CD1c-positive myeloid dendritic cell (primary cell): ENCODE data around the gene TMEM100.
A peak's percentile ranks its signal among the peaks of the same experiment; 100 is the strongest.

Experiments
- DNase-seq: peaks from one replicate; pipeline ENCODE4 v3.0.0-alpha.2; 2016; ENCODE audit errors: extremely low spot score

Gene TMEM100

DNA sequence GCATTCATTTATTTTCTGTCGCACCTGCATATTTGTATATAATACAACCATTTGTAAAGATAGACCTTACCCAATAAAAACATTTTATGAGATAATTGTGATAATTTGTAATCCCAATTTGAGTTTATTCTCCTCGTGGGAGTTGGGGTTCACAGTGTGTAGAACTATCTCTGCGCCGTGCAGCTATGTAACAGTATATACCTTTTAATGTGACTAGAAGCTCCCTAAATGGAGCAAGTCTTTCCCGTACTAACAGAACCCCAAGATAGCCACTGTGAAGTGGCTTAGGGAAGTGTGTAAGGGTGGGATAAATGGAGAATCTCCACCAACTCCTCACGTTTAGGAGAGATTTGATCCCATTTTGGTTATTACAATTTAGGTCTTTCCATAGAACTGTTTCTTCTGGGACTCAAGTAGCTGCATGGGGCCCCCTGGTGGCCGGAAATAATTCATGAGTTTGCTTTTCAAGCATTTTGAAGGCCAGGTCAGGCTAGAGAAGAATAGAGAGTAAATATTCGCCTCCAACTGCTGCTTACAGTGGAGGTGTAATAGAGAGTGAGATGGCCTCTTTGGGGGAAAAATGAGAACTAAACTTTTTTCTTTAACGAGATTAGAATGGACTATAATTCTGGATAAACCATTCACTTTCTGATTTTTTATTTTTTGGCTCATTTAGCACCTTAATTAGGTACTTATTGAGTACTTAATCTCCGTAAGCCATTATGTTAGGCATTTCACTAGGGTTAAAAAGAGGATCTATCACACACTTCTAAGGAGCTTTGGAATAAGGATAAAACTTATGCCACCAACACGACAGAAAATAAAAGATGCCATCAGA lies 4.5 kb downstream of the TMEM100 start:
- DNase-seq, result peak; percentile 80

DNA sequence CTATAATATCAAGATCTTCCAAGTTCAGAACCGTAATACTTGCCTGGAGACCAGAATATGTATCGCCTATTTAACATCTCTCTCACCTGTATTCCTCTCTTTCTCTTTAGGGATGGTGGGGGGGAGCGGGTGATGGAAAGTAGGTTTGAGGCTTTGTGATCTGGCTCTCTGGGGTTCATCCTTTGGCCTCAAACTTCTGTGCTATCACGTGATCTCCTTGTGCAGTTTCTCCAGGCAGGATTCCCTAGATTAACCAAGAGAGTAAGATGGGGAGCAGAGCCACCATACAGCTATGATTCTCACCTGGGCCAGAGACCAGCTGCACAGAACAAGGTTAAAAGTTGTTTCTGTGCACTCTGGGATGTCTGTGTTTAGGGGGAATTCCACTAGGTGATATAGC lies 5.2 kb downstream of the TMEM100 start:
- DNase-seq, result no peak

GRCh38 chr17:55710829-55711496 lies 11.7 kb downstream of the TMEM100 start:
- DNase-seq, result no peak

GRCh38 chr17:55710410-55710809 lies 12.3 kb downstream of the TMEM100 start:
- no peak for DNase-seq

DNA sequence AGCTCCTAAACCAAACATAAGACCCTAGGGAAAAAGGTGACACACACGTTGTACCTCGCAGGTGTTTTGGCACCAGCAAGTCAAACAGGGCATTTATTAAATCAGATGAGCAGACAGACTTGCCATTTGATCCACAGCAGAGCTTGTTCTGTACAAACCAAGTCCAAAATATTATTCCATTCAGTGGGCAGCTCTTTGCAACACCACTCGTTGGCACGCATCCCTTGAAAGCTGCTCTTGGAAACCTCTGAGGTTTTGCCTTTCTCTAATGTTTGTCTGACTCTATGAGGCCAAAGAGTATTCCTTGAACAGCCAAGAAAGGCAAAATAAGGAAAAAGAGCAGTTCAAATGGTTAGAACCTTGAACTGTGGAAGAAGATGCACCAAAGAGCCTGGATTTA lies 12.7 kb downstream of the TMEM100 start:
- DNase-seq, result no peak

GRCh38 chr17:55709440-55709839 lies 13.2 kb downstream of the TMEM100 start:
- no peak for DNase-seq

DNA sequence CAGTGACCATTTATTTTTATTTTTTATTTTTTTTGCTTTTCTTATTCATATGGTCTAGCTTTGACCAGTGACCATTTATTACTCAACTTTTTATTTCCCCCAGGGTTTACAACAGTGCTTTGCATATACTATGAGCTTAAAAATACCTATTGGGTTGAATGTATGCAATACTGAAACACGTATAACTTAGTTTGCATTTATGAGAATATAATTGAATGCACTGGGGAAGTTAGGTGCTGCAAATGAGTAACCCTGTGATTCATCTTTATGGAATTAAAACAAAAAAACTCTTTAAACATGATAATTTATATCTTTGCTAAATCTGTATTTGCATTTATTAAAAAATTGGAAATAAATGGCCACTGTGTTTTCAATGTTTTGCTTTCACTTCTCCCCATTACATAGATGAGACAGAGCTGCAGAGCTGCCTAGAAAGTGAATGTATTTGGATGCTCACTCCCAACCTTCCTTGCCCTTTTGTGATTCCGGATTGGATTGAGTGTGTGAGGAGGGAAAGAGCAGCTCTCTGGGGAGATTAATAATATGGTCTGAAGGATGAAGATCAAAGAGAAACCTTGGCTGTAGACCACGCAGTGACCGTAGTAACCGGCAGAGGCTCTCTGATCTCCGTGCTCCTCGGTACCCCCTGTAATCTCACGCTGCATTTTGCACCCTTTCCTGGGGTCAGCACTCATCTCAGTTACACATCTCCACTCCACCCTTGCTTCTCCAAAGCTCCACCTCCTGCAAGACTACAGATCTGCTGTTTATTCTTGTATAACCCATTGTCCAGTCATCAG lies 14.3 kb downstream of the TMEM100 start:
- DNase-seq, result no peak

DNA sequence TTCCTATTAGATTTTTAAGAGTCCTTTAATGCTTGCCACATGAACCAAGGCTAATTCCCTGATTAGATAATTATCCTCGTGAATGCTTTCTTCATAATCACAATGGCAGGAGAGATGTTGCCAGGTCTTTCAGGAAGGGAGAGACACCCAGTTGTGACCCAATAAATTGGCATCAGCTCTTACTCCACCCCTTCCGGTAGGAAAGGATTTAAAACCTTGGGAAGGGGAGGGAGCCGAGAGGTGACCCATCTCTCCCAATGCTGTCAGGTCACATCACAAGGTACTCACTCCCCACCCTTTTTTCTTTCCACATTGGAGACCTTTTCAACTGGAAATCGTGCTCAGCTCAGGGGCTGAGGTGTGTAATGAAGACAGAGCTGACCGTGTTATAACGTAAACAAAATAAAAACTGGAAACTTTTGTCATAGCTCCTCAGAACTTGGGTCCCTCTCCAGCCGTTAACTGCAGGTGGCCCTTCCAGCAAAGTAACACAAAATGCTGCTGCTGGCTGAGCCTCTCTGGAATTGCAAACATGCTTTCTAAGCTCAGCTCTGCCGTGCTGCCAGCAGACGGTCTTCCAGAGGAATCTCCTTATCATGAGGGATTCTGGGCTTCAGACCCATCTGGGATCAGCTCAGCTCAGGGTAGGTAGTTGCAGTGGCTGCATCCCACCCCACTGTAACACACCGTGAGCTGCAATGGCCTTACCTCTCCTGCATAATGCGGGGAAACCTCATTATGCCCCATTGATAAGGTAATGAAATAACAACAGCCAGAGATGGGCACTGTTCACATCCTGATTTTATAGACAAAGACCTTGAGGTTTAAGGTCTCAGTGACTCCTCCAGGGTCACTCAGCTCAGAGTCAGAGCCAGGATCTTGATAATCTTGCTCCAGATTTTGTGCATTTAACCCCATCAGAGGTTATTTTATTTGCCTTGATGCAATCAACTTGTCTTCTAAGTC lies 15.6 kb downstream of the TMEM100 start:
- DNase-seq, result no peak

GRCh38 chr17:55705847-55706246 lies 16.8 kb downstream of the TMEM100 start:
- DNase-seq, result no peak

DNA sequence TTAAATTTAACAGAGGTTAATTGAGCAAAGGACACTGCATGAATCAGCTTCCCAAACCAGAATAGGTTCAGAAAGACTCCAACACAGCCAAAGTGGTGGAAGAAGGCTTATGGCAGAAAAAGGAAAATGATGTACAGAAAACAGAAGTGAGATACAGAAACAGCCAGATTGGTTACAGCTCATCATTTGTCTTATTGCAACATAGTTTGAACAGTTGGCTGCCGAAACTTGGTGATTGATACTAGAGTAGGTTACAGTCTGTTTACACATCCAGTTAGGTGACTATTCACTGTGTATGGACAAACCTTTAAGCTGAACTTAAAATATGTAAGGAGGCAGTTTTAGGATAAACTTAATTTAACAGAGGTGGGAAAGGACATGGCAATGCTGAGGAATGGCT lies 18.3 kb downstream of the TMEM100 start:
- peak; percentile 48 for DNase-seq

GRCh38 chr17:55702150-55702549 lies 20.5 kb downstream of the TMEM100 start:
- peak; percentile 33 for DNase-seq

DNA sequence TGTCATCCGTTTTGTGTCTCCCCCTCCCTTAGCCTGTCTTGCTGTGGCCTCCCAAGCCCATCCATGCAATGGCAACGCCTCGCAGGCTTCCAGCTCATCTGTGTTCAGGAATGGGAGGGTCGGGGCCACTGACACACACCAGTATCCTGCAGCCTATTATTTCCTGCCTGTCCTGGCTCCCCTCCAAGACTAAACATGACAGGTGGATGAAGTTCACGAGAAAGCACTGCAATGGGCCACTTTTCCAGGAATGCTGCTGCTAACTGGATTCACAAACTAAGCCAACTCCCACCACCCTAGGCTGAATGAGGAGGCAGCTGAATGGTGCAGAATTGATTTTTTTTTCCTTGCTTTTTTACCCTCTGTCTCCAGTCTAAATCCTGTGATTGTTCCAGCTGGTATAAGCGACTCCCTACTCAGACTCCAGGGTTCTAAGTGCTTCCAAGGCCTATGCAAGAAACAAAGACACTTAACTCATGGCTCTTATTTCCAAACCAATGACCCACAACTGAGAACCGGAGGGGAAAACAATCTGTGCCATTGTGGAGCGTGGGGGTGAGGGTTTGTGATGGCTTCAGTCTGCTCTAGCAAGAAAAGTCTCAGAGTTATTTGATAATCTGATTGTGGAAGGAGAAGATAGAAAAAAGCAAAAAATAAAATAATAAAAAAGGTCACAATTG lies 23.3 kb downstream of the TMEM100 start:
- DNase-seq, result no peak

- no peak for DNase-seq
Observed at GRCh38 chr17:55694286-55694910, 28.3 kb downstream of the TMEM100 start.

DNA sequence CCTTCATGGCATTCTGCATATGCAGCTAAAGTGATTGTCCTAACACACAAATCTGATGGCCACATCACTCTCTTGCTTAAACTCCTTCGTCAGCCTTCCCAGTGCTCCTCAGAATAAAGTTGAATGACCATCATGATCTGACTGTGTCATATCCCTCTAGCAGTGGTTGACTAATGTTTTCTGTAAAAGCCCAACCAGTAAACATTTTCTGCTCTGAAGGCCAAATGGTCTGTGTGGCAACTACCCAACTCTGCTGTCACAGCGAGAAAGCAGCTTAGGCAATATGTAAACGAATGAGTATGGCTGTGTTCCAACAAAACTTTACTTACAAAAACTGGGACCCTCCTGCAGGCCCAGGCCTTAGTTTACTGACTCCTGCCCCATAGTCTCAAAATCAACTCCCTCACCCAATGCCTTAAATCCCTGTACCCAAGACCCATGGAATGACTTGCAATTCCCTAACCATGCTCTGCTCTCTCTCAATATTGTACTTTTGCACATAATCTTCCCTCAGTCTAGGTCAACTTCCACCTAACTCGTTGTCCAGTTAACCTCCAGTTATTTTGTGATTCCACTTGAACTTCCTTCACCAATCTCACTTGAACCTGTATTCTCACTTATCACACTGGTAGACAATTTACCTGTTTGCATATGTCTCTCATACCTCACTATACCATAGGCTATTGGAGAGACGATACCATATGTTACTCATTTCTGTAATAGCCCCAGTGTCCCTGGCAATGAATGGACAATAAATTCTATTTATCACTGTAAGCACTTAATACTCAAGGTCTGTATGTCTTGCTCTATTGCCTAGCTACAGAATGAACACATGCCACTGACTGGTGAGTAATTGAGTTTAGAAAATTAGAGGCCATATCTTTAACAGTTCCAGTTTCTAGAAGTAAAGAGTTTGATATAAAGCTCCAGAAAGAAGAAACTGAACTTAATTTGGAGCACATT lies 29.1 kb downstream of the TMEM100 start:
- peak; percentile 37 for DNase-seq

- DNase-seq, result peak; percentile 19
Observed at GRCh38 chr17:55692276-55692675, 30.4 kb downstream of the TMEM100 start.

GRCh38 chr17:55691666-55692065 lies 31.0 kb downstream of the TMEM100 start:
- DNase-seq, result no peak

- DNase-seq, result peak; percentile 89
Observed at GRCh38 chr17:55690105-55690508, 32.6 kb downstream of the TMEM100 start.

- no peak for DNase-seq
Observed at GRCh38 chr17:55689672-55690071, 33.0 kb downstream of the TMEM100 start.

DNA sequence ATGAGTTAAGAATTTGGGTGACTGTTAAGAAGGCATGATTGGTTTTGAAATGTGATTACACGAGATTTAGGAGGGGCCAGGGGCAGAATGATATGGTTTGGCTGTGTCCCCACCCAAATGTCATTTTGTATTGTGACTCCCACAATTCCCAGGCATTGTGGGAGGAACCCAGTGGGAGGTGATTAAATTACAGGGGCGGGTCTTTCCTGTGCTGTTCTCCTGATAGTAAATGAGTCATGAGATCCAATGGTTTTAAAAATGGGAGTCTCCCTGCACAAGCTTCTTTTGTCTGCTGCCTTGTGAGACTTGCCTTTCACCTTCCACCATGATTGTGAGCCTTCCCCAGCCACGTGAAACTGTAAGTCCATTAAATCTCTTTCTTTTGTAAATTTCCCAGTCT lies 34.6 kb downstream of the TMEM100 start:
- no peak for DNase-seq
